ENCODE results near the gene CSF3.

The CSF3 gene

GRCh38 chr17:40058186-40058784 lies 43.0 kb downstream of the CSF3 start:
- Histone ChIP-seq H3K27me3 (replicated peaks) (no peaks in the 10 kb centered on the region), H3K36me3 (replicated peaks) (no peaks in the 10 kb centered on the region), H3K4me3 (ENCODE audit: low read depth, low read length) (no peak overlapping the region), H3K27ac (no peak overlapping the region)
- TF ChIP-seq CTCF (IDR thresholded peaks at IDR 0.05; ENCODE audit: low read depth, low read length, missing control alignments) = no peak
- DNase-seq = no peak
- in situ Hi-C loops (cut with HindIII; ENCODE audit: low pct_ligation_motif_present, low sequenced_read_pairs) = no loop called here

- in situ Hi-C loops (cut with HindIII; ENCODE audit: low pct_ligation_motif_present, low sequenced_read_pairs) = no loop called here
- Histone ChIP-seq H3K4me3 (ENCODE audit: low read depth, low read length) (no peak overlapping the region), H3K36me3 (replicated peaks) (no peaks in the 10 kb centered on the region), H3K27ac (no peak overlapping the region), H3K27me3 (replicated peaks) (no peaks in the 10 kb centered on the region)
- TF ChIP-seq CTCF (IDR thresholded peaks at IDR 0.05; ENCODE audit: low read depth, low read length, missing control alignments) = no peak
- DNase-seq = no peak
Observed at GRCh38 chr17:40058865-40059264, 43.6 kb downstream of the CSF3 start.

GRCh38 chr17:40059729-40060475 lies 44.7 kb downstream of the CSF3 start:
- DNase-seq = no peak
- no peak for TF ChIP-seq CTCF (IDR thresholded peaks at IDR 0.05; ENCODE audit: low read depth, low read length, missing control alignments)
- no peak overlapping the region for H3K4me3 ChIP-seq (ENCODE audit: low read depth, low read length)

GRCh38 chr17:40060887-40061608 lies 45.8 kb downstream of the CSF3 start:
- H3K27me3 ChIP-seq (replicated peaks) = no peaks in the 10 kb centered on the region
- no peak overlapping the region for H3K4me3 ChIP-seq (ENCODE audit: low read depth, low read length)
- no peak overlapping the region for H3K27ac ChIP-seq
- H3K36me3 ChIP-seq (replicated peaks) = no peaks in the 10 kb centered on the region
- in situ Hi-C loops (cut with HindIII; ENCODE audit: low pct_ligation_motif_present, low sequenced_read_pairs) = no loop called here
- no peak for DNase-seq
- no peak for TF ChIP-seq CTCF (IDR thresholded peaks at IDR 0.05; ENCODE audit: low read depth, low read length, missing control alignments)

More at GRCh38 chr17:40059729-40060475, 44.7 kb downstream of the CSF3 start:
- Histone ChIP-seq H3K27me3 (replicated peaks) (no peaks in the 10 kb centered on the region), H3K36me3 (replicated peaks) (no peaks in the 10 kb centered on the region), H3K27ac (no peak overlapping the region)
- in situ Hi-C loops (cut with HindIII; ENCODE audit: low pct_ligation_motif_present, low sequenced_read_pairs) = no loop called here

- Histone ChIP-seq H3K36me3 (replicated peaks) (no peaks in the 10 kb centered on the region), H3K4me3 (ENCODE audit: low read depth, low read length) (no peak overlapping the region), H3K27ac (no peak overlapping the region), H3K27me3 (replicated peaks) (no peaks in the 10 kb centered on the region)
- no peak for DNase-seq
- in situ Hi-C loops (cut with HindIII; ENCODE audit: low pct_ligation_motif_present, low sequenced_read_pairs) = no loop called here
- TF ChIP-seq CTCF (IDR thresholded peaks at IDR 0.05; ENCODE audit: low read depth, low read length, missing control alignments) = no peak
Observed at GRCh38 chr17:40061609-40062038, 46.4 kb downstream of the CSF3 start.

All from brain microvascular endothelial cell (primary cell).